Sigmoid colon (tissue), 4 donors: ENCODE data around the gene HIVEP3.

Experiments used
- POLR2AphosphoS5 ChIP-seq, 4 donors: sonication (generic); formaldehyde crosslinking; IDR thresholded peaks; one replicate each; pipeline ENCODE4 v1.6.1; 2017; ENCODE audit warnings: antibody characterized with exemption in 4 of 4
- TF ChIP-seq, protein P1 (sequence below), 4 experiments: fragments of 450-650 bp in 3 of 4; fragments of 200-600 bp in 1 of 4; IDR thresholded peaks; one replicate each; pipeline ENCODE4 v1.5.1; 2016 to 2019; ENCODE audit warnings: antibody characterized with exemption in 4 of 4, mild to moderate bottlenecking in 3 of 4, moderate library complexity in 2 of 4

DNA sequence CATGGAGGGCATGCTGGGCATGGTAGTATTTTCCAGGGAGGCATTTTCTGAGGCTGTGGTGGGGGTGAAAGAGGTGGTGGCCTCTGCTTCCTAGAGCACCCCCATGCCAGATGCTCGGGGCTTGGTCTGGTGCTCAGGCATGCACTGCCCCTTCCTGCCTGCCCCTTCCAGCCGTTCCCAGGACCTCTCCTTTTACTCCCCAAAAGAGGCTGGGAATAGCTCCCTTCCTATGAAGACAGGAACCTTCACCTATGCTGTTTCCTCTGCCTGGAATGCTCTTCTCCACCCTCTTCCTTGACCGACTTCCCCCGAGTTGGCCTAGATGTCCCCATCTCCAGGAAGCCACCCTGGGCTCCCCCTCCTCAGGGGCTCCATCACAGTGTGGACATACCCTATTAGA is 443.4 kb downstream of the HIVEP3 start:
- no peak for TF ChIP-seq POLR2AphosphoS5 (IDR thresholded peaks at IDR 0.05)
- TF ChIP-seq, protein P1, sequence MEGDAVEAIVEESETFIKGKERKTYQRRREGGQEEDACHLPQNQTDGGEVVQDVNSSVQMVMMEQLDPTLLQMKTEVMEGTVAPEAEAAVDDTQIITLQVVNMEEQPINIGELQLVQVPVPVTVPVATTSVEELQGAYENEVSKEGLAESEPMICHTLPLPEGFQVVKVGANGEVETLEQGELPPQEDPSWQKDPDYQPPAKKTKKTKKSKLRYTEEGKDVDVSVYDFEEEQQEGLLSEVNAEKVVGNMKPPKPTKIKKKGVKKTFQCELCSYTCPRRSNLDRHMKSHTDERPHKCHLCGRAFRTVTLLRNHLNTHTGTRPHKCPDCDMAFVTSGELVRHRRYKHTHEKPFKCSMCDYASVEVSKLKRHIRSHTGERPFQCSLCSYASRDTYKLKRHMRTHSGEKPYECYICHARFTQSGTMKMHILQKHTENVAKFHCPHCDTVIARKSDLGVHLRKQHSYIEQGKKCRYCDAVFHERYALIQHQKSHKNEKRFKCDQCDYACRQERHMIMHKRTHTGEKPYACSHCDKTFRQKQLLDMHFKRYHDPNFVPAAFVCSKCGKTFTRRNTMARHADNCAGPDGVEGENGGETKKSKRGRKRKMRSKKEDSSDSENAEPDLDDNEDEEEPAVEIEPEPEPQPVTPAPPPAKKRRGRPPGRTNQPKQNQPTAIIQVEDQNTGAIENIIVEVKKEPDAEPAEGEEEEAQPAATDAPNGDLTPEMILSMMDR (IDR thresholded peaks at IDR 0.05) = no peak
